ENCODE results near the gene NEB.

NEB gene

GRCh38 chr2:151523850-151524249 lies 210.4 kb downstream of the NEB start:
- Histone ChIP-seq H3K36me3 (ENCODE audit: control insufficient read depth in 4 of 4, insufficient read depth in 4 of 4, low read length in 3 of 4) (no peaks in the 10 kb centered on the region), H3K9me3 (ENCODE audit: control extremely low read depth in 1 of 5, control insufficient read depth in 4 of 5, insufficient read depth in 2 of 5, low read depth in 1 of 5, low read length in 4 of 5) (no peaks in the 10 kb centered on the region), H3K27me3 (replicated peaks in 2 of 5; ENCODE audit: control insufficient read depth in 4 of 5, insufficient read depth in 5 of 5, low read length in 4 of 5) (no peaks in the 10 kb centered on the region), H3K4me1 (ENCODE audit: control extremely low read depth in 1 of 4, control insufficient read depth in 4 of 4, insufficient read depth in 4 of 4, low read length in 3 of 4) (peaks cover 0 to 6% (median 1%) of the 10 kb centered on the region in 4 experiments), H3K4me3 (ENCODE audit: control insufficient read depth in 1 of 7, extremely low read depth in 1 of 7, insufficient read depth in 4 of 7, low read depth in 2 of 7, low read length in 6 of 7) (no peak overlapping the region), H3K27ac (ENCODE audit: insufficient read depth in 1 of 2, low read depth in 1 of 2, low read length in 2 of 2, poor library complexity in 1 of 2, severe bottlenecking in 2 of 2) (no peak overlapping the region)
- 96% methylated on average over 2 of the region's 3 CpGs for WGBS (ENCODE audit: insufficient coverage)
- no peak for DNase-seq
- POLR2A ChIA-PET: no interaction called here
- CTCF ChIA-PET: no interaction called here

GRCh38 chr2:151522556-151522955 lies 211.7 kb downstream of the NEB start:
- Histone ChIP-seq H3K9me3 (ENCODE audit: control extremely low read depth in 1 of 5, control insufficient read depth in 4 of 5, insufficient read depth in 2 of 5, low read depth in 1 of 5, low read length in 4 of 5) (no peaks in the 10 kb centered on the region), H3K4me1 (ENCODE audit: control extremely low read depth in 1 of 4, control insufficient read depth in 4 of 4, insufficient read depth in 4 of 4, low read length in 3 of 4) (peaks cover 0 to 6% (median 1%) of the 10 kb centered on the region in 4 experiments), H3K36me3 (ENCODE audit: control insufficient read depth in 4 of 4, insufficient read depth in 4 of 4, low read length in 3 of 4) (no peaks in the 10 kb centered on the region), H3K27ac (ENCODE audit: insufficient read depth in 1 of 2, low read depth in 1 of 2, low read length in 2 of 2, poor library complexity in 1 of 2, severe bottlenecking in 2 of 2) (no peak overlapping the region), H3K4me3 (ENCODE audit: control insufficient read depth in 1 of 7, extremely low read depth in 1 of 7, insufficient read depth in 4 of 7, low read depth in 2 of 7, low read length in 6 of 7) (no peak overlapping the region), H3K27me3 (replicated peaks in 2 of 5; ENCODE audit: control insufficient read depth in 4 of 5, insufficient read depth in 5 of 5, low read length in 4 of 5) (no peaks in the 10 kb centered on the region)
- ChIA-PET CTCF (interaction anchor here (1.7 kb wide), 1 partner anchor 9 kb away, joined by 4 read pairs; no protein-coding TSS in a partner anchor), POLR2A (no interaction called here)
- WGBS (ENCODE audit: insufficient coverage): 100% methylated on average over 4 of the region's 7 CpGs
- no peak for DNase-seq

DNA sequence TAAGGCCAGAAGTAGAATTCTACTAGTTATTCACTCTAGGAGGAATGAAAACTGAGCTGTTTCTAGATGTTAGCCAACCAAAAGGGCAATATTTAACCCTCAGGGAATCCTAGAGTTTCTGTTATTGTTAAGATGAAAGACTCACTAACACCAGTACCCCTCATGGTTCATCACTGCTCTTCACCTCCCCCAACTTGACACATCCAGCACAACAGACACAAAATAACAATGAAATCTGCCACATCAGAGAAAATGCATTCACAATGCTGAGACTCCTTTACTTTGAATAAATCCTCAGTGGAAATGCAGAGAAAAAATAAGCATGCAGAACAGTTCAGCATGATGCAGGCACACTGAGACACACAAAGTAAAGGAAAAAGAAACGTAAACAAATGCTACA lies 213.3 kb downstream of the NEB start:
- H3K27ac ChIP-seq (ENCODE audit: insufficient read depth in 1 of 2, low read depth in 1 of 2, low read length in 2 of 2, poor library complexity in 1 of 2, severe bottlenecking in 2 of 2): no peak overlapping the region
- H3K36me3 ChIP-seq (ENCODE audit: control insufficient read depth in 4 of 4, insufficient read depth in 4 of 4, low read length in 3 of 4): no peaks in the 10 kb centered on the region
- ChIA-PET CTCF (no interaction called here), POLR2A (no interaction called here)
- no peak overlapping the region for H3K4me3 ChIP-seq (ENCODE audit: control insufficient read depth in 1 of 7, extremely low read depth in 1 of 7, insufficient read depth in 4 of 7, low read depth in 2 of 7, low read length in 6 of 7)
- 100% methylated on average over 1 of the region's 1 CpG for WGBS (ENCODE audit: insufficient coverage)
- no peaks in the 10 kb centered on the region for H3K9me3 ChIP-seq (ENCODE audit: control extremely low read depth in 1 of 5, control insufficient read depth in 4 of 5, insufficient read depth in 2 of 5, low read depth in 1 of 5, low read length in 4 of 5)
- DNase-seq: no peak
- no peaks in the 10 kb centered on the region for H3K27me3 ChIP-seq (replicated peaks in 2 of 5; ENCODE audit: control insufficient read depth in 4 of 5, insufficient read depth in 5 of 5, low read length in 4 of 5)
- H3K4me1 ChIP-seq (ENCODE audit: control extremely low read depth in 1 of 4, control insufficient read depth in 4 of 4, insufficient read depth in 4 of 4, low read length in 3 of 4): peaks cover 0 to 5% (median 1%) of the 10 kb centered on the region in 4 experiments

DNA sequence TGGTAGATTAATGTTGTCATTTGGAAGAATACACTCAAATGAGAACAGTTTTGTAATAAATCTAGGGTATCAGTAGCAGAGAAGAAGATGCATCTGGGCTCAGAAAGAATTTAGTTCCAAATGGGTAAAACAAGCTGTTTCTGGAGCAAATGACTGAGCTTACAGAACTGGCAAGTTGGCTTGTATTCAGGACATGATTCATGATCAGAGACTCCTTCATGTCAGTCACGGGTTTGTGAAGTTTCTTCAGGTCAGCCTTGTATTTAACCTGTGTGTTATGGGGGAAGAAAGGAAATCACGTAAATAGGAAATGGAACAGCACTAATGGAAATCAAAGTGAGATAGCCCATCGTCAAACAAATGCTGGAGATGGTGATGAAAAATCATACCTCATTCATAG lies 215.5 kb downstream of the NEB start:
- H3K36me3 ChIP-seq (ENCODE audit: control insufficient read depth in 4 of 4, insufficient read depth in 4 of 4, low read length in 3 of 4): no peaks in the 10 kb centered on the region
- ChIA-PET CTCF (no interaction called here), POLR2A (no interaction called here)
- H3K4me3 ChIP-seq (ENCODE audit: control insufficient read depth in 1 of 7, extremely low read depth in 1 of 7, insufficient read depth in 4 of 7, low read depth in 2 of 7, low read length in 6 of 7): no peak overlapping the region
- no peak overlapping the region for H3K27ac ChIP-seq (ENCODE audit: insufficient read depth in 1 of 2, low read depth in 1 of 2, low read length in 2 of 2, poor library complexity in 1 of 2, severe bottlenecking in 2 of 2)
- no peaks in the 10 kb centered on the region for H3K4me1 ChIP-seq (ENCODE audit: control extremely low read depth in 1 of 4, control insufficient read depth in 4 of 4, insufficient read depth in 4 of 4, low read length in 3 of 4)
- no peaks in the 10 kb centered on the region for H3K9me3 ChIP-seq (ENCODE audit: control extremely low read depth in 1 of 5, control insufficient read depth in 4 of 5, insufficient read depth in 2 of 5, low read depth in 1 of 5, low read length in 4 of 5)
- DNase-seq: no peak
- WGBS (ENCODE audit: insufficient coverage): 100% methylated on average over 2 of the region's 3 CpGs
- no peaks in the 10 kb centered on the region for H3K27me3 ChIP-seq (replicated peaks in 2 of 5; ENCODE audit: control insufficient read depth in 4 of 5, insufficient read depth in 5 of 5, low read length in 4 of 5)

GRCh38 chr2:151508519-151508918 lies 225.8 kb downstream of the NEB start:
- POLR2A ChIA-PET: no interaction called here
- WGBS (ENCODE audit: insufficient coverage): 94% methylated on average over 3 of the region's 3 CpGs
- H3K9me3 ChIP-seq (ENCODE audit: control extremely low read depth in 1 of 5, control insufficient read depth in 4 of 5, insufficient read depth in 2 of 5, low read depth in 1 of 5, low read length in 4 of 5): no peaks in the 10 kb centered on the region
- no peak overlapping the region for H3K27ac ChIP-seq (ENCODE audit: insufficient read depth in 1 of 2, low read depth in 1 of 2, low read length in 2 of 2, poor library complexity in 1 of 2, severe bottlenecking in 2 of 2)
- no peaks in the 10 kb centered on the region for H3K27me3 ChIP-seq (replicated peaks in 2 of 5; ENCODE audit: control insufficient read depth in 4 of 5, insufficient read depth in 5 of 5, low read length in 4 of 5)
- no peak for DNase-seq
- CTCF ChIA-PET: no interaction called here
- no peaks in the 10 kb centered on the region for H3K4me1 ChIP-seq (ENCODE audit: control extremely low read depth in 1 of 4, control insufficient read depth in 4 of 4, insufficient read depth in 4 of 4, low read length in 3 of 4)
- H3K36me3 ChIP-seq (ENCODE audit: control insufficient read depth in 4 of 4, insufficient read depth in 4 of 4, low read length in 3 of 4): peaks cover 0 to 5% (median under 1%) of the 10 kb centered on the region in 4 experiments
- no peak overlapping the region for H3K4me3 ChIP-seq (ENCODE audit: control insufficient read depth in 1 of 7, extremely low read depth in 1 of 7, insufficient read depth in 4 of 7, low read depth in 2 of 7, low read length in 6 of 7)

GRCh38 chr2:151506170-151506569 lies 228.1 kb downstream of the NEB start:
- Histone ChIP-seq H3K27me3 (replicated peaks in 2 of 5; ENCODE audit: control insufficient read depth in 4 of 5, insufficient read depth in 5 of 5, low read length in 4 of 5) (no peaks in the 10 kb centered on the region), H3K36me3 (ENCODE audit: control insufficient read depth in 4 of 4, insufficient read depth in 4 of 4, low read length in 3 of 4) (peaks cover 0 to 5% (median under 1%) of the 10 kb centered on the region in 4 experiments), H3K9me3 (ENCODE audit: control extremely low read depth in 1 of 5, control insufficient read depth in 4 of 5, insufficient read depth in 2 of 5, low read depth in 1 of 5, low read length in 4 of 5) (no peaks in the 10 kb centered on the region), H3K4me3 (ENCODE audit: control insufficient read depth in 1 of 7, extremely low read depth in 1 of 7, insufficient read depth in 4 of 7, low read depth in 2 of 7, low read length in 6 of 7) (no peak overlapping the region), H3K4me1 (ENCODE audit: control extremely low read depth in 1 of 4, control insufficient read depth in 4 of 4, insufficient read depth in 4 of 4, low read length in 3 of 4) (no peaks in the 10 kb centered on the region), H3K27ac (ENCODE audit: insufficient read depth in 1 of 2, low read depth in 1 of 2, low read length in 2 of 2, poor library complexity in 1 of 2, severe bottlenecking in 2 of 2) (no peak overlapping the region)
- WGBS (ENCODE audit: insufficient coverage): 100% methylated on average over 3 of the region's 4 CpGs
- ChIA-PET CTCF (no interaction called here), POLR2A (no interaction called here)
- DNase-seq: no peak

DNA sequence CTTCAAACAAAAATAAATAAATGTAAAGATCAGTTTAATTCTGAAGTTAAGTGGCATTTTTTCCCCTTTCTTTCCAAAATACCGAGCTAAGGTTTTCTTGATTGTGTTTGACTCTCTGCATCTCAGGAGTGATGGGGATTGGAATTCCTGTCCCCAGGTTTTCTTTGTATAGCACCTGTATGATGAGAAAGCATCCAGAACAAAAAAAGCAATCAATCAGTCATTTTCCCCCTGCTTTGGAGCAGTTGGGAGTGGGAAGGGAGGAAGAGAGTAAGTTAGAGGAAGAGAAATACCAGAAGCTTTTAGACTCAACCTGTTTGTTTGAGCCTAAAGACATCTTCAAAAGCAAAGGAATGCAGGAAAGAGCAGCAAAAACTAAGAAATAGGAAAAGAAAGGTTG lies 236.1 kb downstream of the NEB start:
- DNase-seq: no peak
- H3K36me3 ChIP-seq (ENCODE audit: control insufficient read depth in 4 of 4, insufficient read depth in 4 of 4, low read length in 3 of 4): no peaks in the 10 kb centered on the region
- no CpG with 5 or more reads among the region's 1 CpG for WGBS (ENCODE audit: insufficient coverage)
- no peak overlapping the region for H3K27ac ChIP-seq (ENCODE audit: insufficient read depth in 1 of 2, low read depth in 1 of 2, low read length in 2 of 2, poor library complexity in 1 of 2, severe bottlenecking in 2 of 2)
- no peak overlapping the region for H3K4me3 ChIP-seq (ENCODE audit: control insufficient read depth in 1 of 7, extremely low read depth in 1 of 7, insufficient read depth in 4 of 7, low read depth in 2 of 7, low read length in 6 of 7)
- no peaks in the 10 kb centered on the region for H3K4me1 ChIP-seq (ENCODE audit: control extremely low read depth in 1 of 4, control insufficient read depth in 4 of 4, insufficient read depth in 4 of 4, low read length in 3 of 4)
- ChIA-PET POLR2A (no interaction called here), CTCF (no interaction called here)
- no peaks in the 10 kb centered on the region for H3K9me3 ChIP-seq (ENCODE audit: control extremely low read depth in 1 of 5, control insufficient read depth in 4 of 5, insufficient read depth in 2 of 5, low read depth in 1 of 5, low read length in 4 of 5)
- H3K27me3 ChIP-seq (replicated peaks in 2 of 5; ENCODE audit: control insufficient read depth in 4 of 5, insufficient read depth in 5 of 5, low read length in 4 of 5): no peaks in the 10 kb centered on the region
